ENCODE data around the gene OGFOD3.

OGFOD3 gene

DNA sequence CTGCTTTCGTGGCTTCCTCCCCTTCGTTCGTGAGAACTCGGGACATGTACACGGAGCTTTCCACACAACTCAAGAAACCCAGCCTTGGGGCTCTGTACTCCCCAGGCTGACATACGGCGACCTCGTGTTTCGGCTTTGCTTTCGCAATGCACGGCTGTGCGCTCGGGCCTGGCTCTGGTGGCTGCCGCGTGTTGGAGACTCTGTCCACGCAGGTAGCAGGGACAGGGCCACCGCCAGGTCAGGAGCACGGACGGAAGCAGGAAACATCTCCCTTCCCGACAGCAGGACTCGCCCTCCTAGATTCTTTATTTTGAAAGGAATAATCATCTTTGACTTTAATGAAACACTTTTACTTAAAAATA is 29.5 kb downstream of the OGFOD3 start:
- Histone ChIP-seq H3K4me3 (ENCODE audit: low read depth, low read length) (no peak overlapping the region), H3K9me3 (ENCODE audit: control insufficient read depth, insufficient read depth, low read length) (no peaks in the 10 kb centered on the region), H3K4me1 (ENCODE audit: control insufficient read depth, insufficient read depth, low read length) (no peaks in the 10 kb centered on the region), H3K36me3 (ENCODE audit: control insufficient read depth, insufficient read depth, low read length) (peaks cover 16% of the 10 kb centered on the region), H3K27me3 (ENCODE audit: control insufficient read depth, insufficient read depth, low read length) (no peaks in the 10 kb centered on the region), H3K9ac (ENCODE audit: low read depth, low read length) (no peak overlapping the region)

- Histone ChIP-seq H3K9ac (ENCODE audit: low read depth, low read length) (no peak overlapping the region), H3K27me3 (ENCODE audit: control insufficient read depth, insufficient read depth, low read length) (no peaks in the 10 kb centered on the region), H3K36me3 (ENCODE audit: control insufficient read depth, insufficient read depth, low read length) (peaks cover 15% of the 10 kb centered on the region), H3K9me3 (ENCODE audit: control insufficient read depth, insufficient read depth, low read length) (no peaks in the 10 kb centered on the region), H3K4me3 (ENCODE audit: low read depth, low read length) (no peak overlapping the region), H3K4me1 (ENCODE audit: control insufficient read depth, insufficient read depth, low read length) (no peaks in the 10 kb centered on the region)
Measured at GRCh38 chr17:82388223-82388921, 30.0 kb downstream of the OGFOD3 start.

GRCh38 chr17:82387705-82388106 is 30.7 kb downstream of the OGFOD3 start:
- Histone ChIP-seq H3K4me3 (ENCODE audit: low read depth, low read length) (no peak overlapping the region), H3K9ac (ENCODE audit: low read depth, low read length) (no peak overlapping the region), H3K9me3 (ENCODE audit: control insufficient read depth, insufficient read depth, low read length) (no peaks in the 10 kb centered on the region), H3K27me3 (ENCODE audit: control insufficient read depth, insufficient read depth, low read length) (no peaks in the 10 kb centered on the region), H3K4me1 (ENCODE audit: control insufficient read depth, insufficient read depth, low read length) (no peaks in the 10 kb centered on the region), H3K36me3 (ENCODE audit: control insufficient read depth, insufficient read depth, low read length) (peaks cover 8% of the 10 kb centered on the region)

GRCh38 chr17:82386881-82387704 is 31.3 kb downstream of the OGFOD3 start:
- Histone ChIP-seq H3K4me3 (ENCODE audit: low read depth, low read length) (no peak overlapping the region), H3K9ac (ENCODE audit: low read depth, low read length) (no peak overlapping the region), H3K9me3 (ENCODE audit: control insufficient read depth, insufficient read depth, low read length) (no peaks in the 10 kb centered on the region), H3K4me1 (ENCODE audit: control insufficient read depth, insufficient read depth, low read length) (no peaks in the 10 kb centered on the region), H3K27me3 (ENCODE audit: control insufficient read depth, insufficient read depth, low read length) (no peaks in the 10 kb centered on the region), H3K36me3 (ENCODE audit: control insufficient read depth, insufficient read depth, low read length) (peaks cover 8% of the 10 kb centered on the region)

DNA sequence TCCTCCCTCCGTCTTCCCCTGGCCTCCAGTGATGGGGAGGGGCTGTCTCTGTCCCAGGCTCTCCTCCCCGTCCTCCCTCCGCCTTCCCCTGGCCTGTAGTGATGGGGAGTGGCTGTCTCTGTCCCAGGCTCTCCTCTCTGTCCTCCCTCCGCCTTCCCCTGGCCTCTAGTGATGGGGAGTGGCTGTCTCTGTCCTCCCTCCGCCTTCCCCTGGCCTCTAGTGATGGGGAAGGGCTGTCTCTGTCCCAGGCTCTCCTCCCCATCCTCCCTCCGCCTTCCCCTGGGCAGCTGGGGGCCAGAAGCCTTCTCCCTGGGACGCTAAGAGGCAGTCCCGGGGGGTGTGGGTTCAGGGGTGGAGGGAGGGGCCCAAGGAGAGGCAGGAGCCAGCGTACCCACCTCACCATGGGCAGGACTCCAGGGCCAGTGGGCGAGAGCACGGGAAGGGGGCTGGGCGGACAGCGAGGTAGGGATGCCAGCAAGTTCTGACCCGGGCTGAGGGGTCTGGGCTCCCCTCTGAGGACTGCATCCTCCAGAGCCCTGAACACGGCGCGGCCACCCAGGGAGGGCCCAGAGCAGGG is 32.0 kb downstream of the OGFOD3 start:
- H3K4me3 ChIP-seq (ENCODE audit: low read depth, low read length) = no peak overlapping the region
- H3K36me3 ChIP-seq (ENCODE audit: control insufficient read depth, insufficient read depth, low read length) = peaks cover 6% of the 10 kb centered on the region
- H3K4me1 ChIP-seq (ENCODE audit: control insufficient read depth, insufficient read depth, low read length) = no peaks in the 10 kb centered on the region
- H3K27me3 ChIP-seq (ENCODE audit: control insufficient read depth, insufficient read depth, low read length) = no peaks in the 10 kb centered on the region
- no peak overlapping the region for H3K9ac ChIP-seq (ENCODE audit: low read depth, low read length)
- no peaks in the 10 kb centered on the region for H3K9me3 ChIP-seq (ENCODE audit: control insufficient read depth, insufficient read depth, low read length)

DNA sequence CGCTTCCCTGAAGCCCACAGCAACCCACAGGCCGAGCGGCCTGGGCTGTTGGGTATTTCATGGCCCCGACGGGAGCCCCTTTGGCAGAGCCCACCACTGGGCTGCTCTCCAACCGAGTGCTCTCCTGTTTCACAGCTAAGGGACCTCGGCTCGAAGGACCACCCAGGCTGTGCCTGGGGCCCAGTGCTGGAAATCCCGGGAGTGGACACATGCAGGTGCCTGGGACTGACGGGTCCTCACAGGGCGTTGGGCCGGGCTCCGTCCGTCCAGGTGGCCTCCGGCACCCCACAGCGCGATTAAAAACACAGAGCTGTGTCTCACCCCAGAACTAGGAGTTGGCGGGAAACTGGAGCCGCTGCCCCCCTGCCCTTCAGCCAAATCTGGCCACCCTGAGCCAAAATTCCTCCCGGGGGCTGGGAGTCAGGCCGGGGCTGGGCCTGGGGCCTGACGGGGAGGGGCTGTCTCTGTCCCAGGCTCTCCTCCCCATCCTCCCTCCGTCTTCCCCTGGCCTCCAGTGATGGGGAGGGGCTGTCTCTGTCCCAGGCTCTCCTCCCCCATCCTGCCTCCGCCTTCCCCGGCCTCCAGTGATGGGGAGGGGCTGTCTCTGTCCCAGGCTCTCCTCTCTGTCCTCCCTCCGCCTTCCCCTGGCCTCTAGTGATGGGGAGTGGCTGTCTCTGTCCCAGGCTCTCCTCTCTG is 32.7 kb downstream of the OGFOD3 start:
- no peaks in the 10 kb centered on the region for H3K27me3 ChIP-seq (ENCODE audit: control insufficient read depth, insufficient read depth, low read length)
- no peaks in the 10 kb centered on the region for H3K9me3 ChIP-seq (ENCODE audit: control insufficient read depth, insufficient read depth, low read length)
- no peak overlapping the region for H3K9ac ChIP-seq (ENCODE audit: low read depth, low read length)
- H3K4me3 ChIP-seq (ENCODE audit: low read depth, low read length) = no peak overlapping the region
- peaks cover 6% of the 10 kb centered on the region for H3K36me3 ChIP-seq (ENCODE audit: control insufficient read depth, insufficient read depth, low read length)
- H3K4me1 ChIP-seq (ENCODE audit: control insufficient read depth, insufficient read depth, low read length) = no peaks in the 10 kb centered on the region

GRCh38 chr17:82384730-82385481 is 33.5 kb downstream of the OGFOD3 start:
- Histone ChIP-seq H3K9me3 (ENCODE audit: control insufficient read depth, insufficient read depth, low read length) (no peaks in the 10 kb centered on the region), H3K9ac (ENCODE audit: low read depth, low read length) (no peak overlapping the region), H3K27me3 (ENCODE audit: control insufficient read depth, insufficient read depth, low read length) (no peaks in the 10 kb centered on the region), H3K36me3 (ENCODE audit: control insufficient read depth, insufficient read depth, low read length) (peaks cover under 1% of the 10 kb centered on the region), H3K4me3 (ENCODE audit: low read depth, low read length) (no peak overlapping the region), H3K4me1 (ENCODE audit: control insufficient read depth, insufficient read depth, low read length) (no peaks in the 10 kb centered on the region)

DNA sequence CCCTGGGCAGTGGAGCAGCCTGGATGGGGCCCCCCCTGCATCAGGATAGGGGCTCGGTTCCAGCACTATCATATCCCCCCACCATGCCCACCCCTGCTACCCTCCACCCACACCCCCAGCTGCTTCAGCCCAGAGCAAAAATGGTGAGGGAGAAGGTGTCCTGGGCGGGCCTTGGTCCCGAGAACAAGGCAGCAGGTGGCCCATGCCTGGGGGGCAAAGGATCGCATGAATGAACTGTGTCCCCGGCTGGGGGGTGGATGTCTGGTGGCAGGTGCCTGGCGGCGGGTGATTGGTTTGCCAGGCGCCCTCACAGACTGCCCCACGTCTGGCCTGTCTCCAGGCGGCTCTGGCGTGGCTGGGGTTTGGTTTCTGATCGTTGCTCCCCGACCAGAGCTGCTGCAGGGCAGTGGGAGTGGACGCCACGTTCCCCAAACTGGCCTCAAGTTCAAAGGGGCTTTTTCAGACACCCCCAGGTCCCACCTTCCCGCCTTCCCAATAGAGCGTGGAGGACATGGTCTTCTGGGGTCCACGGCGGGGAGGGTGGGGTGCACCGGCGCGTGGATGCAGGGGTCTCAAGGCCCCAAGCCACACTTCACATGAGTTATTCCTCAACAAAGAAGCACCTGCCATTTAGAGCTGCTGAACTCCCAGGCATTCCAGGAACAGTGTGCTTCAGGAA is 34.2 kb downstream of the OGFOD3 start:
- no peaks in the 10 kb centered on the region for H3K4me1 ChIP-seq (ENCODE audit: control insufficient read depth, insufficient read depth, low read length)
- H3K4me3 ChIP-seq (ENCODE audit: low read depth, low read length) = no peak overlapping the region
- no peak overlapping the region for H3K9ac ChIP-seq (ENCODE audit: low read depth, low read length)
- H3K9me3 ChIP-seq (ENCODE audit: control insufficient read depth, insufficient read depth, low read length) = no peaks in the 10 kb centered on the region
- no peaks in the 10 kb centered on the region for H3K27me3 ChIP-seq (ENCODE audit: control insufficient read depth, insufficient read depth, low read length)
- no peaks in the 10 kb centered on the region for H3K36me3 ChIP-seq (ENCODE audit: control insufficient read depth, insufficient read depth, low read length)

DNA sequence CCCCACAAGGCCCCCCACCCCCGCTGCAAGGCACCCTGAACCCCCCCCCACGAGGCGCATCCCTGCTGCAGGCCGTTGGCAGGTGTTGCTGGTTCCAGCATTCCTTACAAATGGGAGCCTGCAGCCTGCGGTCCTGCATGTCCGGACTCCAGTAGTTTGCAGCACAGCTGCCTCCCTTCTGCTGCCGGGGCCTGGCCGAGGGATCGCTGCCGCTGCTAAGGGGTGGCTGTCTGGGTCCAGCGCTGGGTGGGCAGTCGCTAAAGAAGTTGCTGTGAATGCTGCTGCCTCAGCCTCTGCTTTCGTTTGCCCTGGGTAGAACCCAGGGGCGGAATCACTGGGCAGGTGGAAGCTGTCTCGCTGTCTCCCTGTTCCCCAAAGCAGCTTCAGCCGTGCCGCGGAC is 35.0 kb downstream of the OGFOD3 start:
- H3K9ac ChIP-seq (ENCODE audit: low read depth, low read length) = no peak overlapping the region
- no peak overlapping the region for H3K4me3 ChIP-seq (ENCODE audit: low read depth, low read length)
- H3K4me1 ChIP-seq (ENCODE audit: control insufficient read depth, insufficient read depth, low read length) = no peaks in the 10 kb centered on the region
- no peaks in the 10 kb centered on the region for H3K27me3 ChIP-seq (ENCODE audit: control insufficient read depth, insufficient read depth, low read length)
- H3K9me3 ChIP-seq (ENCODE audit: control insufficient read depth, insufficient read depth, low read length) = no peaks in the 10 kb centered on the region
- H3K36me3 ChIP-seq (ENCODE audit: control insufficient read depth, insufficient read depth, low read length) = no peaks in the 10 kb centered on the region

DNA sequence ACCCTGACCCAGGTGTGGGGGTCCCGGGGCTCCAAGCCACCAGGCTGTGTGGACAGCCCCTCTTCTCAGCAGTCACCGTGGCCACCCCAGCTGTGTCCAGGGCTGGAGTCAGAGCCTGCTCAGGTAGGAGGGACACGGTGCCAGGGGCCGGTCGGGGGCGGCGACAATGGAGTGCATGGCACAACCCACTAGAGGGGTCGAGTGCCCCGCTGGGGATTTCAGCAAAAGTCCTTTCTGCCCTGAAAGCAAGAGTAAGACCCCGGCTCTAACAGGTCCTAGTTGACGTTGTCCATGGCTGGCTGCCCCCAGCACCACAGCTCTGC is 35.5 kb downstream of the OGFOD3 start:
- Histone ChIP-seq H3K4me1 (ENCODE audit: control insufficient read depth, insufficient read depth, low read length) (no peaks in the 10 kb centered on the region), H3K27me3 (ENCODE audit: control insufficient read depth, insufficient read depth, low read length) (no peaks in the 10 kb centered on the region), H3K36me3 (ENCODE audit: control insufficient read depth, insufficient read depth, low read length) (no peaks in the 10 kb centered on the region), H3K4me3 (ENCODE audit: low read depth, low read length) (no peak overlapping the region), H3K9me3 (ENCODE audit: control insufficient read depth, insufficient read depth, low read length) (no peaks in the 10 kb centered on the region), H3K9ac (ENCODE audit: low read depth, low read length) (no peak overlapping the region)
